Mesenchymal stem cell (in vitro differentiated cells and primary cell): Measurements from ENCODE around the gene CARD11.

Experiments
- DNase-seq: peaks from one replicate; pipeline ENCODE4 v3.0.0-alpha.2; 2013
- H2AFZ ChIP-seq: one replicate; pipeline ENCODE4 v1.6.1; 2013; ENCODE audit warnings: low read depth, mild to moderate bottlenecking, control low read depth, inconsistent platforms, low read length, moderate library complexity
- H2AK5ac ChIP-seq: 2 replicates; pipeline ENCODE4 v1.6.1; 2013; ENCODE audit warnings: low read length, moderate library complexity, mild to moderate bottlenecking, inconsistent platforms; ENCODE audit not compliant: severe bottlenecking
- H2BK120ac ChIP-seq: one replicate; pipeline ENCODE4 v1.6.1; 2013; ENCODE audit warnings: low read depth, mild to moderate bottlenecking, inconsistent platforms, low read length, moderate library complexity
- H2BK12ac ChIP-seq, 2 experiments: one replicate each; pipeline ENCODE4 v1.6.1; 2013; ENCODE audit warnings: inconsistent platforms in 2 of 2, low read length in 2 of 2, mild to moderate bottlenecking in 2 of 2, moderate library complexity in 2 of 2, control low read depth in 1 of 2
- H2BK15ac ChIP-seq: one replicate; pipeline ENCODE4 v1.6.1; 2013; ENCODE audit warnings: mild to moderate bottlenecking, low read depth, inconsistent platforms; ENCODE audit not compliant: poor library complexity, severe bottlenecking
- H2BK5ac ChIP-seq: 2 replicates; pipeline ENCODE4 v1.6.1; 2013; ENCODE audit warnings: low read depth, mild to moderate bottlenecking, low read length, control low read depth, inconsistent platforms; ENCODE audit not compliant: poor library complexity, severe bottlenecking
- H3K14ac ChIP-seq, 2 experiments: one replicate each; pipeline ENCODE4 v1.6.1; 2013; ENCODE audit warnings: inconsistent platforms in 2 of 2, low read length in 2 of 2, control low read depth in 1 of 2, mild to moderate bottlenecking in 1 of 2, moderate library complexity in 1 of 2
- H3K18ac ChIP-seq, 2 experiments: one replicate each; pipeline ENCODE4 v1.6.1; 2013; ENCODE audit warnings: inconsistent platforms in 2 of 2, low read length in 2 of 2, control low read depth in 1 of 2, low read depth in 1 of 2, mild to moderate bottlenecking in 1 of 2
- H3K23ac ChIP-seq, 2 experiments: one replicate each; pipeline ENCODE4 v1.6.1; 2013; ENCODE audit warnings: inconsistent platforms in 2 of 2, low read length in 2 of 2, mild to moderate bottlenecking in 2 of 2, moderate library complexity in 2 of 2, control low read depth in 1 of 2
- H3K27ac ChIP-seq: 2 replicates; pipeline ENCODE4 v1.5.1; 2013; ENCODE audit warnings: mild to moderate bottlenecking, moderate library complexity, low read length, control low read depth, inconsistent platforms; ENCODE audit not compliant: poor library complexity, severe bottlenecking
- H3K27me3 ChIP-seq, 2 experiments: 2 replicates each; pipeline versions ENCODE4 v1.6.1 to v1.7.0; 2013; ENCODE audit warnings: low read length in 2 of 2, mild to moderate bottlenecking in 2 of 2, moderate library complexity in 2 of 2, control low read depth in 1 of 2, inconsistent platforms in 1 of 2; ENCODE audit not compliant: control insufficient read depth in 1 of 2, insufficient read depth in 1 of 2
- H3K36me3 ChIP-seq, 2 experiments: 2 replicates each; pipeline versions ENCODE4 v1.6.1 to v1.7.0; 2013; ENCODE audit warnings: low read length in 2 of 2, control low read depth in 1 of 2, inconsistent platforms in 1 of 2, low read depth in 1 of 2, mild to moderate bottlenecking in 1 of 2; ENCODE audit not compliant: insufficient read depth in 2 of 2, control insufficient read depth in 1 of 2
- H3K4ac ChIP-seq, 2 experiments: one replicate each; pipeline ENCODE4 v1.6.1; 2013; ENCODE audit warnings: inconsistent platforms in 2 of 2, low read length in 2 of 2, mild to moderate bottlenecking in 2 of 2, moderate library complexity in 2 of 2, control low read depth in 1 of 2, low read depth in 1 of 2
- H3K4me1 ChIP-seq: 2 replicates; pipeline ENCODE4 v1.6.1; 2013; ENCODE audit warnings: low read depth, low read length, control low read depth; ENCODE audit not compliant: control insufficient read depth, insufficient read depth
- H3K4me2 ChIP-seq: 2 replicates; pipeline ENCODE4 v1.6.1; 2013; ENCODE audit warnings: low read length, mild to moderate bottlenecking, inconsistent platforms; ENCODE audit not compliant: poor library complexity, severe bottlenecking
- H3K4me3 ChIP-seq, 2 experiments: 2 replicates each; pipeline versions ENCODE4 v1.5.1 to v1.7.0; 2013; ENCODE audit warnings: low read length in 2 of 2, mild to moderate bottlenecking in 2 of 2, control low read depth in 1 of 2, low read depth in 1 of 2; ENCODE audit not compliant: insufficient read depth in 1 of 2
- H3K79me1 ChIP-seq: replicated peaks from 2 replicates; pipeline ENCODE4 v1.6.1; 2013; ENCODE audit warnings: mild to moderate bottlenecking, control low read depth, low read length, inconsistent platforms; ENCODE audit not compliant: poor library complexity, severe bottlenecking
- H3K9ac ChIP-seq: 2 replicates; pipeline ENCODE4 v1.7.0; 2013; ENCODE audit warnings: mild to moderate bottlenecking, low read length, moderate library complexity
- H3K9me3 ChIP-seq: 2 replicates; pipeline ENCODE4 v1.7.0; 2013; ENCODE audit warnings: mild to moderate bottlenecking, low read length; ENCODE audit not compliant: control insufficient read depth
- H4K8ac ChIP-seq: one replicate; pipeline ENCODE4 v1.6.1; 2013; ENCODE audit warnings: inconsistent platforms, mild to moderate bottlenecking, low read length, moderate library complexity
- H4K91ac ChIP-seq: one replicate; pipeline ENCODE4 v1.6.1; 2013; ENCODE audit warnings: mild to moderate bottlenecking, low read length, inconsistent platforms
- WGBS: methylation state at CpG from one replicate; pipeline ENCODE4 v1.1.7; 2013; ENCODE audit warnings: mixed read lengths; 5-methylcytosine and 5-hydroxymethylcytosine counted together

CARD11 gene

GRCh38 chr7:2970861-2971260 lies 72.8 kb downstream of the CARD11 start:
- peaks cover 0 to 5% of the 10 kb centered on the region in 2 experiments for H3K27me3 ChIP-seq
- H2AFZ ChIP-seq = no peak overlapping the region
- no peak overlapping the region for H3K4me3 ChIP-seq
- H2BK5ac ChIP-seq = no peak overlapping the region
- H3K4me2 ChIP-seq = no peak overlapping the region
- H3K9me3 ChIP-seq = peaks cover 8% of the 10 kb centered on the region
- no peak overlapping the region for H4K8ac ChIP-seq
- H2AK5ac ChIP-seq = no peak overlapping the region
- no peak overlapping the region for H3K23ac ChIP-seq
- no peak overlapping the region for H4K91ac ChIP-seq
- no peak overlapping the region for H2BK120ac ChIP-seq
- no peaks in the 10 kb centered on the region for H3K36me3 ChIP-seq
- H3K79me1 ChIP-seq = no peaks in the 10 kb centered on the region
- no peak overlapping the region for H2BK15ac ChIP-seq
- no peak overlapping the region for H2BK12ac ChIP-seq
- no peak overlapping the region for H3K4ac ChIP-seq
- no peak overlapping the region for H3K18ac ChIP-seq
- H3K4me1 ChIP-seq = no peaks in the 10 kb centered on the region
- no peak overlapping the region for H3K9ac ChIP-seq
- 91% methylated on average over 11 of the region's 11 CpGs for WGBS
- H3K14ac ChIP-seq = no peak overlapping the region
- DNase-seq = no peak
- H3K27ac ChIP-seq = no peak overlapping the region

DNA sequence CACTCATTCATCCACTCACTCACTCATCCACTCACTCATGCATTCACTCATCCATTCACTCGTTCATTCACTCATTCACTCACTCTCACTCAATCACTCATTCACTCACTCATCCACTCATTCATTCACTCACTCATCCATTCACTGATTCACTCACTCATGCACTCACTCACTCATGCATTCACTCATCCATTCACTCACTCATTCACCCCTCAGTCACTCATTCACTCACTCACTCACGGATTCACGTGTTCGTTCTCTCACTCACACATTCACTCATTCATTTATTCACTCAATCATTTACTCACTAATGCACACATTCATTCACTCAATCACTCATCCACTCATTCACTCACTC lies 73.4 kb downstream of the CARD11 start:
- no peak for DNase-seq
- no peak overlapping the region for H2BK12ac ChIP-seq
- H3K14ac ChIP-seq = no peak overlapping the region

DNA sequence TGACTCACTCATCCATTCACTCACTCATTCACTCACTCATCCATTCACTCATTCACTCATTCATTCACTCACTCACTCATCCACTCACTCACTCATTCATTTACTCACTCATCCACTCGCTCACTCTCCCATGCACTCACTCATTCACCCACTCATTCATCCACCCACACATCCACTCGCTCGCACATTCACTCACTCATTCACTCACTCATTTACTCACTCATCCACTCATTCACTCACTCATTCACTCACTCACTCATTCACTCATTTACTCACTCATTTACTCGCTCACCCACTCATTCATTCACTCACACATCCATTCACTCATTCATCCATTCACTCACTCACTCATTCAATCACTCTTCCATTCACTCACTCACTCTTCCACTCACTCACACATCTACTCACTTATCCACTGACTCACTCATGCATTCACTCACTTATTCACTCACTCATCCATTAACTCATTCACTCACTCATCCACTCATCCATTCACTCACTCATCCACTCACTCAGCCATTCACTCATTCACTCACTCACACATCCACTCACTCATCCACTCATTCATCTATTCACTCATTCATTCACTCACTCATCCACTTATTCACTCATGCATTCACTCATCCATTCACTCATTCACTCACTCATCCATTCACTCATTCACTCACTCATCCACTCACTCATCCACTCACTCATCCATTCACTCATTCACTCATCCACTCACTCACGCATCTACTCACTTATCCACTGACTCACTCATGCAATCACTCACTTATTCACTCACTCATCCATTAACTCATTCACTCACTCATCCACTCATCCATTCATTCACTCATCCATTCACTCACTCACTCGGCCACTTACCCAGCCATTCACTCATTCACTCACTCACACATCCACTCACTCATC lies 74.0 kb downstream of the CARD11 start:
- Histone ChIP-seq H3K27me3 (peaks cover 0 to 5% of the 10 kb centered on the region in 2 experiments), H2AFZ (no peak overlapping the region), H2BK5ac (no peak overlapping the region), H3K27ac (no peak overlapping the region), H3K9me3 (peaks cover 12% of the 10 kb centered on the region), H4K91ac (no peak overlapping the region), H3K23ac (no peak overlapping the region), H3K36me3 (no peaks in the 10 kb centered on the region), H3K4me2 (no peak overlapping the region), H2BK15ac (no peak overlapping the region), H3K4me3 (no peak overlapping the region), H2AK5ac (no peak overlapping the region), H2BK12ac (no peak overlapping the region), H2BK120ac (no peak overlapping the region), H3K9ac (no peak overlapping the region), H3K4ac (no peak overlapping the region), H4K8ac (no peak overlapping the region), H3K4me1 (no peaks in the 10 kb centered on the region), H3K14ac (no peak overlapping the region), H3K18ac (no peak overlapping the region), H3K79me1 (no peaks in the 10 kb centered on the region)
- 89% methylated on average over 6 of the region's 6 CpGs for WGBS
- DNase-seq = no peak

More for the DNA sequence above, 73.4 kb downstream of the CARD11 start:
- WGBS = 90% methylated on average over 4 of the region's 4 CpGs
- no peak overlapping the region for H3K4me3 ChIP-seq
- H3K27ac ChIP-seq = no peak overlapping the region
- no peak overlapping the region for H3K4me2 ChIP-seq
- no peak overlapping the region for H3K18ac ChIP-seq
- no peaks in the 10 kb centered on the region for H3K79me1 ChIP-seq
- no peaks in the 10 kb centered on the region for H3K36me3 ChIP-seq
- no peak overlapping the region for H3K9ac ChIP-seq
- no peak overlapping the region for H3K23ac ChIP-seq
- H2AFZ ChIP-seq = no peak overlapping the region
- no peak overlapping the region for H4K8ac ChIP-seq
- H2BK15ac ChIP-seq = no peak overlapping the region
- no peaks in the 10 kb centered on the region for H3K4me1 ChIP-seq
- H4K91ac ChIP-seq = no peak overlapping the region
- H3K9me3 ChIP-seq = peaks cover 12% of the 10 kb centered on the region
- peaks cover 0 to 5% of the 10 kb centered on the region in 2 experiments for H3K27me3 ChIP-seq
- H2BK120ac ChIP-seq = no peak overlapping the region
- no peak overlapping the region for H2BK5ac ChIP-seq
- no peak overlapping the region for H3K4ac ChIP-seq
- H2AK5ac ChIP-seq = no peak overlapping the region

DNA sequence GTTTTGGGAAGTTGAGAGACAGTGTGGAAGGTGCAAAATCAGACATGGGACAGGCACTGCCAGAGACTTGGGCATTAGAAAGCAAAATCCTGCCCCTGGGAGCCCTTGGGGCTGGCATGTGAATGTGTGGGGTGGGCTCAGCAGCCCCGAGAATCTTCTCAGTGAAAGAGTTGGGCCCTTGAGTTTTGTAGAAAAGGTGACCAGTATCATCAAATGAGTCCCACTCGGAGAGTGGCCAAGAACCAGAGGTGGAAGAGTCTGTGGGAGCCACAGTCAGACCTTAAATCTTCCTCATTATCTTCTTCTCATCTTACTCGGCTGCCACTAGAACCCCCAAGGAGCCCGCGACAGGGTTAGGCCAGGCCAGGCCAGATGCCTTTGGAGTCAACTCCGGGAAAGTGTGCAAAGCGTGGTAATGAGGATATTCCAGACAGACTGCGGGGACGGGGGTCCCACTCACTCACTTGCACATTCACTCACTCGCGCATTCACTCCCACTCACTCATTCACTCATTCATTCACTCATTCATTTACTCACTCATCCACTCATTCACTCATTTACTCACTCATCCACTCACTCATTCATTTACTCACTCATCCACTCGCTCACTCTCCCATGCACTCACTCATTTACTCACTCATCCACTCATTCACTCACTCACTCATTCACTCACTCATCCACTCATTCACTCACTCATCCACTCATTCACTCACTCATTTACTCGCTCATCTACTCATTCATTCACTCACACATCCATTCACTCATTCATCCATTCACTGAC lies 74.9 kb downstream of the CARD11 start:
- no peaks in the 10 kb centered on the region for H3K27me3 ChIP-seq
- no peak overlapping the region for H2BK15ac ChIP-seq
- H2AK5ac ChIP-seq = no peak overlapping the region
- no peak overlapping the region for H3K9ac ChIP-seq
- H3K79me1 ChIP-seq = no peaks in the 10 kb centered on the region
- H2BK120ac ChIP-seq = no peak overlapping the region
- no peak overlapping the region for H4K8ac ChIP-seq
- DNase-seq = no peak
- H3K14ac ChIP-seq = no peak overlapping the region
- no peak overlapping the region for H3K23ac ChIP-seq
- no peak overlapping the region for H2BK12ac ChIP-seq
- H3K4ac ChIP-seq = no peak overlapping the region
- H3K27ac ChIP-seq = no peak overlapping the region
- no peak overlapping the region for H4K91ac ChIP-seq
- no peaks in the 10 kb centered on the region for H3K36me3 ChIP-seq
- no peak overlapping the region for H3K4me2 ChIP-seq
- 93% methylated on average over 13 of the region's 13 CpGs for WGBS
- H2BK5ac ChIP-seq = no peak overlapping the region
- H2AFZ ChIP-seq = no peak overlapping the region
- no peaks in the 10 kb centered on the region for H3K4me1 ChIP-seq
- H3K9me3 ChIP-seq = peaks cover 12% of the 10 kb centered on the region
- H3K4me3 ChIP-seq = no peak overlapping the region
- H3K18ac ChIP-seq = no peak overlapping the region
